HepG2 (cell line): ENCODE results near the gene DOLK. TPM values are rescaled to one million over a fixed set of nuclear protein-coding genes. Genes with fewer than 3 reads are reported as not detected.

Source experiments
- BORCS8-MEF2B ChIP-seq: sonication (generic); formaldehyde crosslinking; IDR thresholded peaks from 2 replicates; pipeline ENCODE4 v1.8.0; 2022; ENCODE audit warnings: mild to moderate bottlenecking, missing genetic modification reagents
- CTCF ChIP-seq: sonication (generic); formaldehyde crosslinking; IDR thresholded peaks from 2 replicates; pipeline ENCODE4 v1.5.0; 2020; ENCODE audit warnings: mild to moderate bottlenecking, missing genetic modification reagents, moderate library complexity
- DMTF1 ChIP-seq: sonication (generic); formaldehyde crosslinking; IDR thresholded peaks from 2 replicates; pipeline ENCODE4 v1.4.0; 2020; ENCODE audit warnings: mild to moderate bottlenecking, missing genetic modification reagents
- ELF4 ChIP-seq: sonication (generic); formaldehyde crosslinking; IDR thresholded peaks from 2 replicates; pipeline ENCODE4 v1.5.0; 2020; ENCODE audit warnings: missing genetic modification reagents, mild to moderate bottlenecking, moderate library complexity, borderline replicate concordance
- IKZF1 ChIP-seq: fragments of 450-650 bp; IDR thresholded peaks from 2 replicates; pipeline ENCODE4 v1.7.1; 2016
- IKZF4 ChIP-seq: sonication (generic); formaldehyde crosslinking; IDR thresholded peaks from 2 replicates; pipeline ENCODE4 v1.5.1; 2020; ENCODE audit warnings: borderline replicate concordance, mild to moderate bottlenecking, low read depth, missing genetic modification reagents; ENCODE audit errors: not compliant biosample characterization
- ISX ChIP-seq: sonication (generic); formaldehyde crosslinking; conservative IDR thresholded peaks from 2 replicates; pipeline ENCODE4 v1.5.0; 2020; ENCODE audit warnings: missing genetic modification reagents
- JUNB ChIP-seq: sonication (generic); formaldehyde crosslinking; IDR thresholded peaks from 2 replicates; pipeline ENCODE4 v1.8.0; 2022; ENCODE audit warnings: missing genetic modification reagents, mild to moderate bottlenecking, borderline replicate concordance
- KAT8 ChIP-seq: IDR thresholded peaks from 2 replicates; pipeline ENCODE4 v1.6.1; 2016; ENCODE audit warnings: missing genetic modification reagents, missing compliant biosample characterization
- NR2F6 ChIP-seq, 2 experiments: IDR thresholded peaks; 2 replicates each; pipeline ENCODE4 v1.6.1; 2016; ENCODE audit warnings: antibody characterized with exemption in 1 of 2, mild to moderate bottlenecking in 1 of 2
- POLR2A ChIP-seq, 2 experiments: IDR thresholded peaks; 2 replicates each; pipeline ENCODE4 v1.6.1; 2011; ENCODE audit warnings: low read depth in 2 of 2, low read length in 2 of 2, mild to moderate bottlenecking in 1 of 2, moderate library complexity in 1 of 2; ENCODE audit not compliant: insufficient read depth in 1 of 2
- TAF1 ChIP-seq: sonication (generic); formaldehyde crosslinking; IDR thresholded peaks from 2 replicates; pipeline ENCODE4 v1.4.0; 2020; ENCODE audit warnings: missing genetic modification reagents
- UBTF ChIP-seq: sonication (generic); formaldehyde crosslinking; IDR thresholded peaks from 2 replicates; pipeline ENCODE4 v1.4.0; 2020; ENCODE audit warnings: mild to moderate bottlenecking, missing genetic modification reagents
- ZBTB8A ChIP-seq: sonication (generic); formaldehyde crosslinking; IDR thresholded peaks from 2 replicates; pipeline ENCODE4 v1.4.0; 2020; ENCODE audit warnings: mild to moderate bottlenecking, low read depth, missing genetic modification reagents, borderline replicate concordance
- ZNF230 ChIP-seq: sonication (generic); formaldehyde crosslinking; IDR thresholded peaks from 2 replicates; pipeline ENCODE4 v1.4.0; 2020; ENCODE audit warnings: mild to moderate bottlenecking, missing genetic modification reagents
- ZNF232 ChIP-seq: sonication (generic); formaldehyde crosslinking; IDR thresholded peaks from 2 replicates; pipeline ENCODE4 v1.4.0; 2020; ENCODE audit warnings: missing genetic modification reagents, borderline replicate concordance
- ZNF282 ChIP-seq: fragments of 450-650 bp; IDR thresholded peaks from 2 replicates; pipeline ENCODE4 v1.6.1; 2018; ENCODE audit not compliant: partially characterized antibody
- ZNF335 ChIP-seq: sonication (generic); formaldehyde crosslinking; IDR thresholded peaks from 2 replicates; pipeline ENCODE4 v1.4.0; 2020; ENCODE audit warnings: missing genetic modification reagents
- ZNF629 ChIP-seq: sonication (generic); formaldehyde crosslinking; conservative IDR thresholded peaks from 2 replicates; pipeline ENCODE4 v1.5.0; 2020; ENCODE audit warnings: missing genetic modification reagents
- polyA plus RNA-seq, 8 experiments: library from polyadenylated mRNA; depleted of rRNA in 3 of 8; stranded (reverse) in 7 of 8; unstranded in 1 of 8; fragments of >200 nt; fragmentation: Illumina TruSeq in 4 of 8; extraction: Trizol in 4 of 8; gene quantifications; 2 replicates each; pipeline versions ENCODE4 v1.2.1 to v1.2.3, GENCODE V29; 2011 to 2016; ENCODE audit warnings: low read depth in 4 of 8, missing spikeins in 1 of 8, mixed read lengths in 1 of 8; ENCODE audit not compliant: insufficient read depth in 1 of 8
- total RNA-seq, 5 experiments: library from RNA; depleted of rRNA; stranded (reverse); fragments of >200 nt; fragmentation: Illumina TruSeq; extraction: Trizol; gene quantifications; 2 replicates each; pipeline ENCODE4 v1.2.3, GENCODE V29; 2016; ENCODE audit warnings: low read depth in 1 of 5
- TF ChIP-seq, protein P1 (sequence below): IDR thresholded peaks from 2 replicates; pipeline ENCODE4 v1.6.1; 2016; ENCODE audit warnings: control low read depth
- TF ChIP-seq, protein P2 (sequence below): sonication (generic); formaldehyde crosslinking; IDR thresholded peaks from 2 replicates; pipeline ENCODE4 v1.4.0; 2020; ENCODE audit warnings: missing genetic modification reagents

The DOLK gene
- total and polyA plus RNA-seq, 2 of the 13 experiments (the other 11 are each of a cell fraction or from before 2014, with no cell fraction given) = 15.4 to 18.7 TPM

DNA sequence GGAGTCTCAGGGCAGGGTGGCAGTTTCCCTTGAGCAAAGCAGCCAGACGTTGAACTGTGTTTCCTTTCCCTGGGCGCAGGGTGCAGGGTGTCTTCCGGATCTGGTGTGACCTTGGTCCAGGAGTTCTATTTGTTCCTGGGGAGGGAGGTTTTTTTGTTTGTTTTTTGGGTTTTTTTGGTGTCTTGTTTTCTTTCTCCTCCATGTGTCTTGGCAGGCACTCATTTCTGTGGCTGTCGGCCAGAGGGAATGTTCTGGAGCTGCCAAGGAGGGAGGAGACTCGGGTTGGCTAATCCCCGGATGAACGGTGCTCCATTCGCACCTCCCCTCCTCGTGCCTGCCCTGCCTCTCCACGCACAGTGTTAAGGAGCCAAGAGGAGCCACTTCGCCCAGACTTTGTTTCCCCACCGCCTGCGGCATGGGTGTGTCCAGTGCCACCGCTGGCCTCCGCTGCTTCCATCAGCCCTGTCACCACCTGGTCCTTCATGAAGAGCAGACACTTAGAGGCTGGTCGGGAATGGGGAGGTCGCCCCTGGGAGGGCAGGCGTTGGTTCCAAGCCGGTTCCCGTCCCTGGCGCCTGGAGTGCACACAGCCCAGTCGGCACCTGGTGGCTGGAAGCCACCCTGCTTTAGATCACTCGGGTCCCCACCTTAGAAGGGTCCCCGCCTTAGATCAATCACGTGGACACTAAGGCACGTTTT, 30.1 kb downstream of the DOLK start (continued):
- TF ChIP-seq, protein P1, sequence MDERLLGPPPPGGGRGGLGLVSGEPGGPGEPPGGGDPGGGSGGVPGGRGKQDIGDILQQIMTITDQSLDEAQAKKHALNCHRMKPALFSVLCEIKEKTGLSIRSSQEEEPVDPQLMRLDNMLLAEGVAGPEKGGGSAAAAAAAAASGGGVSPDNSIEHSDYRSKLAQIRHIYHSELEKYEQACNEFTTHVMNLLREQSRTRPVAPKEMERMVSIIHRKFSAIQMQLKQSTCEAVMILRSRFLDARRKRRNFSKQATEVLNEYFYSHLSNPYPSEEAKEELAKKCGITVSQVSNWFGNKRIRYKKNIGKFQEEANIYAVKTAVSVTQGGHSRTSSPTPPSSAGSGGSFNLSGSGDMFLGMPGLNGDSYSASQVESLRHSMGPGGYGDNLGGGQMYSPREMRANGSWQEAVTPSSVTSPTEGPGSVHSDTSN (CRISPR knock-in tag) = no peak
- TF ChIP-seq IKZF1 (no peak), ISX (CRISPR knock-in tag) (no peak), CTCF (no peak), UBTF (CRISPR knock-in tag) (no peak), POLR2A (IDR thresholded peaks at IDR 0.05; ENCODE audit: insufficient read depth in 1 of 2, low read depth in 2 of 2, low read length in 2 of 2) (no peak), ZBTB8A (CRISPR knock-in tag) (no peak), ELF4 (CRISPR knock-in tag) (peak; percentile 71; the same call in 1 of the 2 replicates), KAT8 (peak; percentile 52; the same call in 1 of the 2 replicates), ZNF232 (CRISPR knock-in tag) (0 out of 2 replicates have a peak, but pooled peaks have one; percentile 69), ZNF230 (CRISPR knock-in tag) (0 out of 2 replicates have a peak, but pooled peaks have one; percentile 58), BORCS8-MEF2B (no peak), ZNF335 (peak; percentile 48; the same call in 1 of the 2 replicates), JUNB (peak; percentile 61; the same call in 1 of the 2 replicates), TAF1 (CRISPR knock-in tag) (no peak; the same call in 1 of the 2 replicates), IKZF4 (CRISPR knock-in tag) (no peak), NR2F6 (IDR thresholded peaks at IDR 0.05) (peak; percentile 24; the same call in 1 of the 2 replicates), NR2F6 (CRISPR knock-in tag; IDR thresholded peaks at IDR 0.05) (peak; percentile 59; the same call in 1 of the 2 replicates), ZNF282 (no peak), ZNF629 (no peak), DMTF1 (CRISPR knock-in tag) (no peak; the same call in 1 of the 2 replicates)
- TF ChIP-seq, protein P2, sequence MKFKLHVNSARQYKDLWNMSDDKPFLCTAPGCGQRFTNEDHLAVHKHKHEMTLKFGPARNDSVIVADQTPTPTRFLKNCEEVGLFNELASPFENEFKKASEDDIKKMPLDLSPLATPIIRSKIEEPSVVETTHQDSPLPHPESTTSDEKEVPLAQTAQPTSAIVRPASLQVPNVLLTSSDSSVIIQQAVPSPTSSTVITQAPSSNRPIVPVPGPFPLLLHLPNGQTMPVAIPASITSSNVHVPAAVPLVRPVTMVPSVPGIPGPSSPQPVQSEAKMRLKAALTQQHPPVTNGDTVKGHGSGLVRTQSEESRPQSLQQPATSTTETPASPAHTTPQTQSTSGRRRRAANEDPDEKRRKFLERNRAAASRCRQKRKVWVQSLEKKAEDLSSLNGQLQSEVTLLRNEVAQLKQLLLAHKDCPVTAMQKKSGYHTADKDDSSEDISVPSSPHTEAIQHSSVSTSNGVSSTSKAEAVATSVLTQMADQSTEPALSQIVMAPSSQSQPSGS (CRISPR knock-in tag) = no peak
